CD14-positive monocyte (primary cell): ENCODE results near the gene CMTM1. TPM values are rescaled to one million over a fixed set of nuclear protein-coding genes. Genes with fewer than 3 reads are reported as not detected.
A peak's percentile ranks its signal among the peaks of the same experiment; 100 is the strongest.
"Not testable (repeated sequence)": the region's sequence is repeated elsewhere in the genome, so short reads cannot be mapped to it uniquely, and the experiment has no call there.

Experiments
- DNase-seq, 3 donors: peaks; one replicate each; pipeline ENCODE4 v3.0.0-alpha.2; 2011 to 2022
- H2AFZ ChIP-seq: 2 replicates; pipeline ENCODE4 v1.6.0; 2012; ENCODE audit warnings: mild to moderate bottlenecking, low read depth, low read length, inconsistent platforms; ENCODE audit not compliant: insufficient read depth, poor library complexity, severe bottlenecking
- H3K27ac ChIP-seq, 2 donors: 1 replicate in 1 of 2; 2 replicates in 1 of 2; pipeline ENCODE4 v1.5.1; 2012 to 2013; ENCODE audit warnings: low read length in 2 of 2, control low read depth in 1 of 2, inconsistent platforms in 1 of 2, low read depth in 1 of 2, mild to moderate bottlenecking in 1 of 2
- H3K27me3 ChIP-seq, 2 donors: one replicate each; pipeline versions ENCODE4 v1.6.0 to v1.6.1; 2011 to 2013; ENCODE audit warnings: low read length in 2 of 2; ENCODE audit not compliant: control insufficient read depth in 2 of 2, insufficient read depth in 2 of 2
- H3K36me3 ChIP-seq, 2 donors: replicated peaks in 1 of 2; 1 replicate in 1 of 2; 2 replicates in 1 of 2; pipeline versions ENCODE4 v1.5.1 to v1.6.1; 2012 to 2013; ENCODE audit warnings: low read length in 2 of 2, control low read depth in 1 of 2, inconsistent platforms in 1 of 2, mild to moderate bottlenecking in 1 of 2; ENCODE audit not compliant: insufficient read depth in 2 of 2, control insufficient read depth in 1 of 2
- H3K4me1 ChIP-seq, 2 donors: 1 replicate in 1 of 2; 2 replicates in 1 of 2; pipeline versions ENCODE4 v1.5.1 to v1.6.1; 2012 to 2013; ENCODE audit warnings: low read length in 2 of 2, control low read depth in 1 of 2, inconsistent platforms in 1 of 2, mild to moderate bottlenecking in 1 of 2, moderate library complexity in 1 of 2; ENCODE audit not compliant: insufficient read depth in 2 of 2, control insufficient read depth in 1 of 2
- H3K4me2 ChIP-seq: replicated peaks from 2 replicates; pipeline ENCODE3; 2012; ENCODE audit warnings: low read length, moderate library complexity, mild to moderate bottlenecking; ENCODE audit not compliant: poor library complexity, severe bottlenecking; ENCODE audit errors: extremely low read depth
- H3K4me3 ChIP-seq, 3 experiments: fragments of 200-600 bp in 1 of 3; sonication (generic) in 1 of 3; replicated peaks in 1 of 3; 1 replicate in 2 of 3; 2 replicates in 1 of 3; pipeline ENCODE4 v1.5.1; 2011 to 2013; ENCODE audit warnings: low read length in 3 of 3, mild to moderate bottlenecking in 3 of 3, control low read depth in 2 of 3, low read depth in 2 of 3, inconsistent platforms in 1 of 3, moderate library complexity in 1 of 3
- H3K79me2 ChIP-seq: 2 replicates; pipeline ENCODE4 v1.6.0; 2012; ENCODE audit warnings: mild to moderate bottlenecking, control low read depth, inconsistent platforms, low read length, moderate library complexity; ENCODE audit not compliant: insufficient read depth
- H3K9ac ChIP-seq: 2 replicates; pipeline ENCODE4 v1.6.0; 2017; ENCODE audit warnings: low read length, mild to moderate bottlenecking; ENCODE audit not compliant: insufficient read depth, poor library complexity, severe bottlenecking
- H3K9me3 ChIP-seq, 2 donors: replicated peaks in 1 of 2; 1 replicate in 1 of 2; 2 replicates in 1 of 2; pipeline versions ENCODE4 v1.5.1 to v1.6.1; 2012 to 2013; ENCODE audit warnings: low read length in 2 of 2, control low read depth in 1 of 2; ENCODE audit not compliant: control insufficient read depth in 1 of 2, insufficient read depth in 1 of 2
- H4K20me1 ChIP-seq: 2 replicates; pipeline ENCODE4 v1.6.0; 2012; ENCODE audit warnings: mild to moderate bottlenecking, low read length, control low read depth, moderate library complexity; ENCODE audit not compliant: insufficient read depth
- H3K27ac Mint-ChIP-seq, 7 donors: one replicate each; pipeline ENCODE4 v1.8.0; 2020; ENCODE audit warnings: mild to moderate bottlenecking in 7 of 7, mixed read lengths in 7 of 7, moderate library complexity in 6 of 7, inconsistent platforms in 2 of 7
- H3K27me3 Mint-ChIP-seq, 3 donors: one replicate each; pipeline ENCODE4 v1.8.0; 2021 to 2022; ENCODE audit warnings: low read depth in 3 of 3, mild to moderate bottlenecking in 3 of 3, mixed read lengths in 3 of 3, moderate library complexity in 3 of 3, inconsistent platforms in 1 of 3
- H3K36me3 Mint-ChIP-seq, 2 donors: one replicate each; pipeline ENCODE4 v1.8.0; 2020; ENCODE audit warnings: mixed read lengths in 2 of 2, inconsistent platforms in 1 of 2, mild to moderate bottlenecking in 1 of 2
- H3K4me1 Mint-ChIP-seq: one replicate; pipeline ENCODE4 v1.8.0; 2020; ENCODE audit warnings: mild to moderate bottlenecking, mixed read lengths
- H3K4me3 Mint-ChIP-seq, 2 donors: one replicate each; pipeline ENCODE4 v1.8.0; 2020; ENCODE audit warnings: mild to moderate bottlenecking in 2 of 2, mixed read lengths in 2 of 2, moderate library complexity in 1 of 2
- H3K9me3 Mint-ChIP-seq, 7 donors: one replicate each; pipeline ENCODE4 v1.8.0; 2020 to 2022; ENCODE audit warnings: mixed read lengths in 7 of 7, mild to moderate bottlenecking in 6 of 7, moderate library complexity in 6 of 7, inconsistent platforms in 2 of 7
- CTCF ChIP-seq: fragments of 200-600 bp; IDR thresholded peaks from one replicate; pipeline ENCODE4 v1.8.0; 2022; ENCODE audit warnings: antibody characterized with exemption, mild to moderate bottlenecking
- WGBS: methylation state at CpG from one replicate; pipeline ENCODE4 v1.1.5; 2013; ENCODE audit warnings: missing lambda C conversion rate; ENCODE audit not compliant: insufficient coverage; 5-methylcytosine and 5-hydroxymethylcytosine counted together
- intact Hi-C, 2 donors: fragments of 100-400 bp; cut with micrococcal nuclease; formaldehyde crosslinking; loops; one replicate each; pipeline versions ENCODE4 v1.15.0 to v1.15.1; 2023
- polyA plus RNA-seq, 3 donors: library from polyadenylated mRNA; depleted of rRNA in 1 of 3; unstranded in 2 of 3; stranded (reverse) in 1 of 3; fragments of 300-500 nt in 2 of 3; fragments of >200 nt in 1 of 3; fragmentation: Illumina TruSeq in 2 of 3; gene quantifications; 1 replicate in 2 of 3; 2 replicates in 1 of 3; pipeline ENCODE4 v1.2.3, GENCODE V29; 2012 to 2021

The CMTM1 gene
- polyA plus RNA-seq, 3 donors: 1.6 to 3.3 (median 2.5) TPM

- no peak overlapping the region for H3K27ac ChIP-seq
- H3K27me3 ChIP-seq: no peaks in the 10 kb centered on the region
- H3K9me3 ChIP-seq: no peaks in the 10 kb centered on the region
- H4K20me1 ChIP-seq: no peaks in the 10 kb centered on the region
- peaks cover 21 to 28% of the 10 kb centered on the region in 2 donors for H3K4me1 ChIP-seq
- intact Hi-C loops: no loop called here
- H3K4me3 ChIP-seq: no peak overlapping the region
- no peak overlapping the region for H2AFZ ChIP-seq
- H3K36me3 ChIP-seq: no peaks in the 10 kb centered on the region
- H3K4me2 ChIP-seq: peak overlapping the region; percentile 14
- H3K27ac Mint-ChIP-seq: peak overlapping the region in 3 of 7 donors; percentile 40 to 57 (median 49)
- peaks cover 35% of the 10 kb centered on the region for H3K4me1 Mint-ChIP-seq
- H3K79me2 ChIP-seq: no peaks in the 10 kb centered on the region
- no peak for TF ChIP-seq CTCF
- peaks cover 2 to 7% (median 3%) of the 10 kb centered on the region in 3 donors for H3K27me3 Mint-ChIP-seq
- 50% methylated on average over 2 of the region's 7 CpGs for WGBS
- peaks cover 0 to 6% (median 2%) of the 10 kb centered on the region in 7 donors for H3K9me3 Mint-ChIP-seq
- H3K9ac ChIP-seq: no peak overlapping the region
- H3K4me3 Mint-ChIP-seq: no peak overlapping the region
- no peaks in the 10 kb centered on the region for H3K36me3 Mint-ChIP-seq
- DNase-seq: peak in 2 of 3 donors; percentile 50 to 74
Observed at GRCh38 chr16:66594739-66595138, 28.5 kb downstream of the CMTM1 start.

GRCh38 chr16:66596559-66596958 is 30.3 kb downstream of the CMTM1 start:
- H3K27me3 Mint-ChIP-seq, H3K79me2 ChIP-seq, H4K20me1 ChIP-seq, H3K9me3 Mint-ChIP-seq, DNase-seq, intact Hi-C loops, H3K9ac ChIP-seq, H3K36me3 ChIP-seq, H3K4me3 ChIP-seq, H2AFZ ChIP-seq, H3K27ac ChIP-seq, H3K4me3 Mint-ChIP-seq, H3K27me3 ChIP-seq, H3K4me2 ChIP-seq, H3K36me3 Mint-ChIP-seq, H3K9me3 ChIP-seq: not testable (repeated sequence)
- peaks cover 23% of the 10 kb centered on the region for H3K4me1 Mint-ChIP-seq
- peaks cover 10 to 16% of the 10 kb centered on the region in 2 donors for H3K4me1 ChIP-seq
- WGBS: no CpG with 5 or more reads among the region's 4 CpGs
- H3K27ac Mint-ChIP-seq: peak overlapping the region in 1 of 7 donors; percentile 46
